GM18508 (cell line): ENCODE measurements around the gene GFY.

Source experiments
- ATAC-seq: cut with Tn5 transposase; IDR thresholded peaks from one replicate; pipeline ENCODE4 v1.9.1; 2021; ENCODE audit warnings: moderate number of reproducible peaks; ENCODE audit not compliant: insufficient read depth, unreplicated experiment

Gene GFY

DNA sequence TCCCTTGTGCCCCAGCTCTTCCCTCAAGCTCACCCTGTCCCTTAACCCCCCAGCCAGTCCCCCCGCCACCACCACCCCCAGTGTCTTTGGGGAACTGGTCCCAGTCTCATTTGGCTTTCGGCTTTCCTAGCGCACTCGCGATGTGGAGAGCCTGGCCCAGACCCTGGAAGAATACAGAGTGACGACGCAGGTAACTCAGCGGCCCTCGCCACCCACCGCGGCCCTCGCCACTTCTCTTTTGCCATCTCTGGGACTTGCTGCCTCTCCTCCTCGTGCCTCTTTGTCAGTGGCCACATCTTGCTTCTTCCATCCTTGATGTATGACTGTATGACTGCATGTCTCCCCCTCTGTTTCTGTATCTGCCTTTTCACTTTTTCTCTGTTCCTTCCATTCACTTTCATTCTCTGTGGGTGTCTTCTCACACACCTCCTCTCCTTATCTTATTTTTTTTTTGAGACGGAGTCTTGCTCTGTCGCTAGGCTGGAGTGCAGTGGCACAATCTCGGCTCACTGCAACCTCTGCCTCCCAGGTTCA lies 17.6 kb upstream of the GFY start:
- ATAC-seq, result no peak

DNA sequence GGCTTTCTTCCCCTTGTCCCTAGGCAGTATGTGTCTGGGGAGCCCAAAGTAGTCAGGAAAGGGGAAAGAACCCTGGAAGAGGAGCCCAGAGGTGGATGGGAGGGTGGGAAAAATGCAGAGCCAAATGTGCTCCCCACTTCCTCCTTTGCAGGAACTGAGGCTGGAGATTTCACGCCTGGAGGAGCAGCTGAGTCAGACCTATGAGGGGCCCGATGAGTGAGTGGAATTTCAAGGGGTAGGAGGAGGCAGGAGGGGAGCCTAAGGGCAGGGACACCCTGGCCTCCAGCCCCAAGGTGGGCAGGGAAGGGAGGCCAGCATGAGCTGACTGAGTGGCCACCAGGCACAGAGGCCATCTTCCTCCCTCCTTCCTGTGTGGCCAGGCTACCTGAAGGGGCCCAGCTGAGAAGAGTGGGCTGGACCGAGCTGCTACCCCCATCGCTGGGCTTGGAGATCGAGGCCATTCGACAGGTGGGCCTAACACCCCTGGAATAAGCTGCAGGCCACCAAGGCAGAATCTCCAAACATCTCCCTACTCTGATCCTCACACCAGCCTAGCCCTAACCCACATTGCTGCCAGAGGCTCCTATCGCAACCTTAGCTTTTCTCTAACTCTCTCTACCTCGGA lies 16.3 kb upstream of the GFY start:
- no peak for ATAC-seq

DNA sequence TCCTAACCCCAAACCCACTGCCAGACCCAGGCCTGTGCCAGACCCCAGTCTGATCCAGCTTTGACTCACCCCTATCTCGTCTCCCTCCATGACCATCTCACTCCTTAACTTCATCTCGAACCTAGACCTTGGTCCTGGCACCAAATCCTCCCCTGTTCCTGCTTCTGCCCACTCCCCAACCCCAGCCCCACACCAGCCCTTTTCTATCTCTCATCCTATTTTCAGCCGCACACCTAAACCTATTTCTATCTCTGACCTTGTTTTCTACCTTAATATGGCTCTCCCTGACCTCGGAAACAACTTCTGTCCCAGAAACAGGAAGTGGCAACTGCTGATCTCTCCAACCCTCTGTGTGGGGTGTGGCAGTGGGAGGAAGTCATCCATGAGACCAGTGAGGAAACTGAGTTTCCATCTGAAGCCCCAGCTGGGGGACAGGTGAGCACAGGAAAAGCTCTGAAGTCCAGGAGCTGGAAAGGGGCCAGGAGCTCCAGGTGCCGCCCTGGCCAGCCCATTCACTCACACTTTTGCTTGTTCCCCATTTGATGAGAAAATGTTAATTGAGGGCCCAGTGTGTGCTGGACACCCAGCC lies 15.7 kb upstream of the GFY start:
- ATAC-seq, result no peak

DNA sequence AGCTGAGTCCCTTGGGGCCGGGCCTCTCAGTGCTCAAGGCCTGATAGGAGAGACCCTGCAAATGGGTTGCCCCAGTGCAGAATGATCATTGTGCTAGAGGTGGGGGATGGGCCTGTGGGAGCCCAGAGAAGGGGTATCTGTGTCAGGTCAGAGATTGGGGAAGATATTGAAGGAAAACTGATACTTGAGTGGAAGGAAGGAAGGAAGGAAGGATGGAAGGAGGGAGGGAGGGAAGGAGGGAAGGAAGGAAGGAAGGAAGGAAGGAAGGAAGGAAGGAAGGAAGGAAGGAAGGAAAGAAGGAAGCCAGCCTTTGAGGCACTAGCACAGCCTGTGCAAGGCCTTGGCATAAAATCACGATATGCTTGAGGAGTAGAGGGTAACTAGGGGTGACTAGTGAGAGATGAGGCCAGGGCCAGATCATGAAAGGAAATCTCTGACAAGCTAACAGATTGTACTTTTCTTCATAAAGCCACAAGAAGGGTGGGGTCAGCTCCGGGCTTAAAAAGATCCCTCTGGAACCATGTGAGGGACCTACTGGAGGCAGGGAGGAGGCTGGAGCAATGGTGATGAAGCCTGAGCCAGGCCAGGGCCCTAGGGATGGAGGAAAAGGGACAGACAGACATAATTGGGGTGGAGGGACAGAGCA lies 13.4 kb upstream of the GFY start:
- ATAC-seq, result no peak

DNA sequence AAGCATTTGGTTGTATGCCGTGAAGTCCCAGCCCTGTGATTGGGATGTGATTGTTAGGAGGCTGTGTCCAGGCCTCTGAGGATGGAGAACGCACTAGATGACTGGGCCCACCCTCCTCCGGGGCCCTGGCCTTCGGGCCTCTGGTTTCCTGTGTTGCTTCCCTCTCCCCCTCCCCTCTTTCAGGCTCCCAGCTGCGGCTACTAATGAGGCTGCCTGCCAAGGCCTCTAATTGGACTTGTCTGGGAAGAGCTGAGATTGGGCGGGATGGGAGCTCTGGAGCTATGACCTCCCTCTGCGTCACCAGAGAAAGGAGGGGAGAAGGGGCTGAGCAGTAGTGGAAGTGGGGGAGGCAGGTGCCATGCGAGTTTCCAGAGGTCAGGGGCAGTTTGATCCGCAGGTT lies 11.8 kb upstream of the GFY start:
- ATAC-seq, result no peak

DNA sequence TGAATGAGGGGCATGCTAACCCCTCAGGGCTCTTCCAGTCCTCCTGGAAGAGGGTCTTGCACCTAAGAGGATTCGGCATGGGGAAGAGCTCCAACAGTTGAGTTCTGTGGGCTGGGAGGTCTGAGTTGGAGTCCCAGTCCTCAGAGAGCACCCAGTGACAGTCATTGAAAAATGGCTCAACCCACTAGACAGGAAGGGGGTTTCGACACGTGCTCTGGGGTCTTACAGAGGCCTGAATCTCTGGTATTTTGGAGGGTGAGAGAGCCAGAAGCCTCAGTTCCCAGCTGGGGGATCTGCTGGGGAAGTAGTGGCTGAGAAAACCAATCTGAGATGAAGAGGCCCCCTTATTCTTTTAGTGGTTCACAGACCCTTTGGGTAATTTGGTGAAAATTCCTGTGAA lies 10.9 kb upstream of the GFY start:
- ATAC-seq, result no peak

DNA sequence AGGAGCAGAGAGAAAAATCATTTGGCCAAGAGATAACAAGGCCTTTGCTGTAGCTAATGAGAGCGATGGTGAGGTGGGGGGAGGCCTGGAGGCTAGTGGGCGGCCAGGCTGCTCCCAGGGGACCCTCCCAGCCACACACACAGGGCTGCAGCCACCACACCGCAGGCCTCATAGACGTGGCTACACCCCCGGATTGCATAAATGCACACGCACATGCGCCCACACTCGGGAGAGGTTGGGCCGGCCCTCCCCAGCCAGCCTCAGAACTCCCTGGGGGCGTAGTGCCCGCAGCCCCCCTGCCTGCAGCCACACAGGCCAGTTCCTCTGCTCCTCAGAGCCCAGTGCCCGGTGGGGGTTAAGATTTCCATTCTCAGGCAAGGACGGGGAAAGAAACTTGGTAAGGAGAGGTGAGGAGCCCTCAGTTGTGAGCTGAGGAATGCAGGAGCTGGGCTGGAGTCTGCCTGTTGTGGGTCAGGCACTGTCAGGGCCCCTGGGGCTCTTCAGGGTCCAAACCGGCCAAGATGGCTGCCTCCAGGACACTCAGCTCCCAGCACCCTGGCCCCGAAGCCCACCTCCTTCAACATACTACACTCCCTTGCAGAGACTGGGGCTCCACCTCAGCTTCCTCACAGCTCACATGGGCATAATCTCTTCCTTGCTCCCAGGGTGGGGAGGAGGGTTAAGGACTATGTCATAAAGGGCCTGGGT lies 9.9 kb upstream of the GFY start:
- ATAC-seq, result no peak

DNA sequence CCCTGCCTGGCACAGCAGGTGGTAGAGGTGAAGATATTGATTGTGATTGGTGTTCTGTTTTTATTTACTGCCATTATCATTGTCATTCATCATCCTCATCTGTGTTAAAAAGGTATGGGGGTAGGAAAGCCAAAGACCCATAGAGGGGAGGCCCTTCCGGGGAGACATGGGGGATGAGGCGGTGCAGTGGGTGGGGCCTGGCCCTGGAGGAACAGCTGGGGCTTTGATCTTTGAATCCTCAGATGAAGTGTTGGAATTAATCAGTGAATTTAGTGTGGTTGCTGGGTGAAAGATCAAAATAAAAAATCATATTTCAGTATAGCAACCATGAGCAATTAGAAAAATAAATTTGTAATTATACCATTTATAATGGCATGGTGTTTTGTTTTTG lies 9.4 kb upstream of the GFY start:
- no peak for ATAC-seq

DNA sequence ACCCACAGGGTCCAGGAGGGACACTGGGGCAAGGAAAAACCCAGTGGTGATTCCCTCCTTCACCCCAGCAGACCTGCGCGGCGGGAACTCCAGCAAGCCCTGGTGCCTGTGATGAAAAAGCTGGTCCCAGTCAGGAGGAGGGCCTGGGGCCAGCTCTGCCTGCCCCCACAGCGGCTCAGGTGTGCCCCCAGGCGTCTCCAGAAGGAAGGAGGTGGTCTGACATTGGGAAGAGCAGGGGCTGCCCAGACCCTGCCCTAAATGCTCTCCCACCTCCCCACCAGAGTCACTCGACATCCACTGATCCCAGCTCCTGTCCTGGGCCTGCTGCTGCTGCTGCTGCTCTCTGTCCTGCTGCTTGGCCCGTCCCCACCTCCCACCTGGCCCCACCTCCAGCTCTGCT lies 8.1 kb upstream of the GFY start:
- no peak for ATAC-seq

DNA sequence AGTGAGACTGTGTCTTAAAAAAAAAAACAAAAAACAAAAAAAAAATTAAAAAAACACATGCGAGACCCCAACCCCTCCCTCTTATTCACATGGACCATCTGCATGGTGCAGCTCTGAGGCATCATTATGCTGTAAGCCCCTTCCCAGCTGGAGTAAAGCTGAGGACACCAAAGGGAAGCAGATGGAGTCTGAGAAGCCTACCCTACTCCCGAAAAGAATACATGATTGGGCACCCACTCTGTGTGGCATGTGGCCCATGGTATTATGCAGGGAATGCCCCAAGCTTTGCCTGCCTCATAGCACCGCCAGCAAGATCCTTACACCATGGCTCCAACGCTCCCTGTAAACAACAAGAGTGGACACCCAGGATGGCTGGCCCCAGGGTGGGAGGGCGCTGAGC lies 6.7 kb upstream of the GFY start:
- ATAC-seq, result no peak

DNA sequence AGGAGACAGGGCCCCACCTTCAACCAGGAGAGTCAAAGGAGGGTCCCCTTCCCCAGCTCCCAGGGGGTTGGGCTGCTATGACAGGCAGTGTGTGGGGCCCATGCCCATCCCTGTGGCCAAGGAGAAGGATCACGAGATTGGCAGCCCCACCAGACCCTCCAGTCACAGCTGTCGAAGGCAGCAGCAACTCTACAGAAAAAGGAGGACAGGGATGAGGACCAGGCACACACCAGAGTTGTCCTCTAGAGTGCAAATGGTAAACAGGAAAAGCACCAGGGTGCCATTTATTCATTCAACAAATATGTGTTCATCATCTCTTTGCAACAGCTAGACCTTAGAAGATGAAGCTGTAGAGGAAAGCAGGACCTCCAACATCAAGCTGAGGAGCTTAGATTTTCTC lies 6.0 kb upstream of the GFY start:
- ATAC-seq, result no peak

DNA sequence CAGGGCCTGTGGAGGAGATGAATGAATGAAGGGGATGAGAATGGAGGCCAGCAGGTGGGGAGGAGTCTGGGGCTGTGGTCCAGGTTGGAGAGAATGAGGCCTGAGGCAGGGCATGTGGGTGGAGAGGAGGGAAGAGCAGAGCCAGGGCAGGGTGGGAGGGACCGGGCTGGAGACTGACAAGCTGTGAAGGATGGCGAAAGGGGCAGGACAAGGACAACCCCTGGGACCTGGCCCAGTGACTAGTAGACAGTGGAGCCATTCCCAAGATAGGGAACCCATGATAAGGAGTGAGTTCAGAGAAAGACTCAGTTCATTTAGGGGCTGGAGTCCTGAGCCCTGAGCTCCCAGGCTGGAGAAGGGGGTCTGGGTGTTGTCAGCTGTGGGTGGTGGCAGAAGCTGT lies 5.0 kb upstream of the GFY start:
- ATAC-seq, result no peak

DNA sequence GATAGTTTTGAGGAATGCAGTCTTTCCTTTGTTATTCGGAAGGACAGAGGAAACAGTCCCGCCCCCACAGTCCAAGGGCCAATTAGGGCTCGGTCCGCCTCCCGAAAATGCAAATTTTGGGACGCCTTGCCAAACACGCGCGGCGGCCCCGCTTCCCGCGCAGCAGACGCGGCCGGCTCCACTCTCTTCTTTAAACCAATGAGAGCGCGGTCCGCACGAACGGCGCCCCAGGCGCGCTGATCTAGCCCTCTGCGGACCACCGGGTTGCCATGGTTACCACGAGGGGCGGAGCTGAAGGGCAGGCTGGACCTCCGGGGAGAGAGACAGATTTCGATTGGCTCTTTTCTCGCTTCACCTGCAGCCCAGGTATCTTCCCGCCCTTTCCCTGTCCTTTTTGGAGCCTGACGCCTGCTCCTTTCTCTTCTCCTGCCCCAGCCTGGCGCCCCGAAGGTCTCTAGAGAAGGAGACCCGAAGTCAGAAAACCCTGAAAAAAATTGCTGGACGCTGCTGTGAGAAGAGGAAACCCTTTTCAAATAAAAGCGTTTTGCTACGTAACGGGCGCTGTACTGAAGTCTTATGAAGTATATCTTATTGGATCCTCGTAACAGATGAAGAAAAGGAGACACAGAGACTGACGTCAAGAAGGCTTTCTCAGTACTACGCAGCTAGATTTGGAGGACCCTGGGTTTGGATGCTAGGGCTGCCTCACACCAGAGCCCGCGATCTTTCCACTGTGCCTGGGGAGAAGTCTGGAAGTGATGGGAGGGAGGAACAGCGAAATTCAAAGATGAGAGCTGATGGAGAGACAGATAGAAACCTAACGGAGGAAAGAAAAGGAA lies 3.9 kb upstream of the GFY start:
- ATAC-seq, result no peak

DNA sequence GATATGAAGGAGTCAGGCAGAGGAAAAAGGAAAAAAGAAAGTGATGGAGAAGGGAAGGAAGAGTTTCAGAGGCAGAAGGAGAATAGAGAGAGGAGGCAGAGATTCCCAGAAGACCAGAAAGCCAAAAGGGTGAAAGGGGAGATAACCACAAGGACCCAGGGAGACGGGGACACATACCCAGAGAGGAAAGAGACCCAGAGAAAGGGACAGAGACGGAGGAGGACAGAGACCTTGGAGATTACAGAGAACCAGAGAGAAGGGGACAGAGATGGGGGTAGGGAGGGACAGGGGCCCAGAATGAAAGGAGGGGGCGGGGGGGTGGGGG lies 3.3 kb upstream of the GFY start:
- ATAC-seq, result no peak

DNA sequence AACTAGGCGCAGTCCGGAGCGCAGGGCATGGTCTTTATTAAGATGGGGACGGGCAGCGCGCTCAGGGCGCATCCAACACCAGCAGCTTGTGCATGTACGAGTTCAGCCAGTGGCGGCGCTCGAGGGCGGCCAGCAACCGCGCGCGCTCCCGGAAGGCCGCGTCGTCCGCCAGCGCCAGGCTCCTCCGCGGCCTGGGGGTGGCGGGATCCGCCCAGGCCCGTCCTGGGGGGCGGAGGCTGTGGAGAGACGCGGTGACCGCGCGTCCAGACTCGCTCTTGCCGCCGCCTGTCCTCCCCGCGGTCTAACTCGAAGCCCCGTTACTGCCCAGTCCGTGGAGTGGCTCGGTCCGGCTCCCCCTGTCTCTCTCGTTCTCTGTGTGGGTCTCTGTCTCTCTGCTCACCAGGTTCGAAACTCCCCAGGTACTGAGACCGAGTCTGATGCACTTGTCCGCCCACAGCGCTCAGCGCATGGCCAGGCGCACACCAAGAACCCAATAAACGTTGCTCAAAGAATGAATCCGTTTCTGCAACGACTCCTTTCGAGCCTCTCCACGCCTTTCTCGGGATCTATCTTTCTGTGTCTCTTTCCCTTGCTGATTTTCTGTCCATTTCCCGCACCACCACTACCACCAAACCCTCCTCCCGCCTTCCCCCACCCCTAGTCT lies 2.6 kb upstream of the GFY start:
- ATAC-seq, result no peak

DNA sequence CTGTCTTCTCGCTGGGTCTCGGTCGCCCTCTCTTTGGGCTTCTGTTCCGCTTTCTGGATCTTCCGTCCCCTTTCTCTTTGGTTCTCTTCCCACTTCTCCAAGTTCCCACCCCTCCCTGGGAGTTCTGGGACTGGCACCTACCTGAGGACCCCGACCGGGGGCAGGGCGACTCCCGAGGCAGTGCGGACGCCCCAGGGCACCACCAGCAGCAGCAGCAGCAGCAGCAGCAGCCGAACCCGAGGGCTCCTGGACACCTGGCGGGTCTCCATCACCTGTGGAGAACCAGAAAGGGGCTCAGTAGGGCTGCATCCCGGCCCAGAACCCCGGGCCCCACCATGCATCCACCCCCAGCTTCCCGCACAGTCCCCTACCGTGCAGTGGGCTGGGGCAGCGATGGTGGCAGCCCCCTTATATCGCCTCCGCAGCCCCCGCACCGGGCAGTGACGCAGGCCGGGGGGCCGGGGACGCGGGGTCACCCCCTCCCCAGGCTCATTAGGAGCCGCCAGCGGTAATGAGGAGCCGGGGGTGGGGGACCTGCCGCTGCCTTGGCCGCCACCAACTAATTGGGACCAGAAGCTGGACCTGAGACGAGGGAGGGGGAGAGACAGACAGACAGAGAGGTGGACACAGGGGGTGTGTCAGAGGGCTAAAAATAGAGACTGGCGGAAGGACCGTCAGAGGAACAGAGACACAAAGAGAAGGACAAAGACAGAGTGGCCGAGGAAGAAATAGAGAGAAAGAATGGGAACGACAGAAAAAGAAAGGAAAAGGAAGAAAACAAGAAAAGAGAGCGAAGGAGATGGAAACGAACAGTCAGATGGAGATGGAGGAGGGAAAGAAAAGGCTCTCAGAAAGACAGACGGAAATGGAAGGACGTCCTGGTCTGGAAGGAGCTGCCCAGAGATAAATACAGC lies 1.9 kb upstream of the GFY start, which contains the start of gene PTH2:
Gene PTH2, minus strand, starts transcription at position 371 of the 914 bp plus-strand sequence. Its CDS starts 102 bp downstream, at position 269.
- no peak for ATAC-seq

DNA sequence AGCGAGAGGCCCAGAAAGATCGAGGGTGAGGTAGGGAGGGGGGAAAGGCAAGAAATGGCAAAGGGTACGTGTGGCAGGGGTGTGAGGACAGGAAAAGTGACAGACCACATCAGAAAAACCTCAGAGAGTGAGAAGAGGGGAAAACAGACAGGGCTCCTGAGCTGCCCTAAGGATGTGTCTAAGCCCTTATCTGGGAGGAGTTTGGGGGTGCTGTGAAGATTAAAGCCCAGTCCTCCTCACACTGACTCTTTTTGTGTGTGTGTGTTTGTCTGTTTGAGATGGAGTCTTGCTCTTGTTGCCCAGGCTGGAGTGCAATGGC lies 1.2 kb upstream of the GFY start:
- no peak for ATAC-seq

DNA sequence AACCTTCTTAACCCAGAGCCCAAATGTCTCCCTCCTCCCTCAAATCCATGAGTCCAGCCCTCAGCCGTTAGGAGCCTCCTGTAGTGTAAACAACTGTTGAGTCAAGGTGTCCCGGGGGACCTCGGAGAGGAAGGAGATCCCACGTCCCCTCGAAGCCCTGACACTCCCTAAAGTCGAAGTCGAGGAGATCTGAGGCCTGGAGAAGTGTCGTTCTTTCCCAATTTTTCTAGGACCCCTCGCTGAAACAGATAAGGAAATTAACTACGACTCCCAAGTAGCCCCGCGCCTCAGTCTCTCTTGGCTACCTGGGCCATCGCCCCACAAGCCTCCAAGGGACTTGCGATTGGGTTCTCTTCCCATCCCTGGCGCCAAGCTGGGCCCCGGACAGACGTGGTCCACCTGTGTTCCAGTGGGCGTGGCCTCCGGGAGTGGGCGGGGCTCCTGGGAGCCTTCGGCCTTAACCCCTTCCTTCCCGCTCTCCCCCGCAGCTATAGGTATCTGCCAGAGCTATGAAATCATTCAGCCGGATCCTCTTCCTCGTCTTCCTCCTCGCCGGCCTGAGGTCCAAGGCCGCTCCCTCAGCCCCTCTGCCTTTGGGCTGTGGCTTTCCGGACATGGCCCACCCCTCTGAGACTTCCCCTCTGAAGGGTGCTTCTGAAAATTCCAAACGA lies 869 bp downstream of the GFY start:
- ATAC-seq, result no peak

DNA sequence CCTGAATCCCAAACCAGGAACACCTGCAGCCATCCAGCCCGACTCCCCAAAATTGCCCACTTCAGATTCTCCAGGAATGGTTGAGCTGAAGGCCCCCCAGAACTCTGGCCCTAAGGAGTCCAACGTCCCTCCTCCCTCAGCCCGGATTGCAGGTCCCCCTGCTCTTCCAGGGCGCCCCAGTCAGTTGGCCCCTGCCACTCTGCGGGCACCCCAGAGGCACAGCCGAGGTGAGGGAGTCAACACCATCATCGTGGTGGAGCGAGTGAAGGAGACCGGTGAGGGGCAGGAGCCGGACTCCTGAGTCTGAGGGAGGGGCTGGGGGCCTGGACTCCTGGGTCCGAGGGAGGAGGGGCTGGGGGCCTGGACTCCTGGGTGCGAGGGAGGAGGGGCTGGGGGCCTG lies 2.2 kb downstream of the GFY start:
- ATAC-seq, result no peak
